Epithelial cell of proximal tubule (primary cell): ENCODE measurements around the gene COL5A2. TPM values are rescaled to one million over a fixed set of nuclear protein-coding genes. Genes with fewer than 3 reads are reported as not detected.

ENCODE experiments used
- DNase-seq: peaks from one replicate; pipeline ENCODE4 v3.0.0-alpha.2; 2011; ENCODE audit warnings: low read depth
- H3K4me3 ChIP-seq: 2 replicates; pipeline ENCODE4 v1.5.1; 2011; ENCODE audit warnings: low read depth, mild to moderate bottlenecking, low read length
- total RNA-seq: library from RNA; depleted of rRNA; stranded (reverse); fragments of >200 nt; gene quantifications from 2 replicates; pipeline ENCODE4 v1.2.3, GENCODE V29; 2015
- TF ChIP-seq, protein P1 (sequence below): conservative IDR thresholded peaks from 2 replicates; pipeline ENCODE4 v1.5.1; 2012; ENCODE audit warnings: low read depth, mild to moderate bottlenecking, low read length

COL5A2 gene
- total RNA-seq, 1 donor from 2014 or later, result 32.7 TPM

DNA sequence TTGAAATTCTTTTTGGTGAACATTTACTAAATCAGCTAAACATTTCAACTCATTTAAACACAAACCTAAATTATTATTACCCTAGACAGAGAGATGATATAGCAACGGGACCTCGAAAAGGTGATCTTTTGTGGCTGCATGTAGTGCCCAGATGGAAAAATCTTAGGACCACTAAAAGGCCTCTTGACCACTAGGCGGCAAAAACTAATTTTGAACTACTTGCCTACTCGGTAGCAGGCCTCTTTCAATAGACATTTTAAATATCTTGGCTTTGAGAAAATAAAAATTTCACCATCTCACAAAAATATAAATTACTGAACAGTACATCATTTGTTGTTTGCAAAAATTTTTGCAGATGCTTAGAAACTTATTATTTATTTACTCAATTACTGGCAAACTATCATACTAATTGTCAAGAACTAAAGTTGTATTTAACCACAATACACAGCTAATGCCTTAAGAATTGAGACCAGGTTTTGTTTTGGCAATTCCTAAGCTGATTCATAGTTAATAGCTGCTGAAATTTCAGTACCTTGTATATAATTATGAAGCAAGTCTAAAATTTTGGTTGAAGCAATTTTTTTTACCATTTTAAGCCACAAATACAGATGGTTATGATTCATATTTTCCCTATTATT is 196.0 kb downstream of the COL5A2 start:
- H3K4me3 ChIP-seq, result no peak overlapping the region
- TF ChIP-seq, protein P1, sequence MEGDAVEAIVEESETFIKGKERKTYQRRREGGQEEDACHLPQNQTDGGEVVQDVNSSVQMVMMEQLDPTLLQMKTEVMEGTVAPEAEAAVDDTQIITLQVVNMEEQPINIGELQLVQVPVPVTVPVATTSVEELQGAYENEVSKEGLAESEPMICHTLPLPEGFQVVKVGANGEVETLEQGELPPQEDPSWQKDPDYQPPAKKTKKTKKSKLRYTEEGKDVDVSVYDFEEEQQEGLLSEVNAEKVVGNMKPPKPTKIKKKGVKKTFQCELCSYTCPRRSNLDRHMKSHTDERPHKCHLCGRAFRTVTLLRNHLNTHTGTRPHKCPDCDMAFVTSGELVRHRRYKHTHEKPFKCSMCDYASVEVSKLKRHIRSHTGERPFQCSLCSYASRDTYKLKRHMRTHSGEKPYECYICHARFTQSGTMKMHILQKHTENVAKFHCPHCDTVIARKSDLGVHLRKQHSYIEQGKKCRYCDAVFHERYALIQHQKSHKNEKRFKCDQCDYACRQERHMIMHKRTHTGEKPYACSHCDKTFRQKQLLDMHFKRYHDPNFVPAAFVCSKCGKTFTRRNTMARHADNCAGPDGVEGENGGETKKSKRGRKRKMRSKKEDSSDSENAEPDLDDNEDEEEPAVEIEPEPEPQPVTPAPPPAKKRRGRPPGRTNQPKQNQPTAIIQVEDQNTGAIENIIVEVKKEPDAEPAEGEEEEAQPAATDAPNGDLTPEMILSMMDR, result peak; percentile 38
- DNase-seq, result no peak

Other genes starting within 250 kb of the COL5A2 start
- 1.1 and 12.5 TPM in 2 replicates for gene COL3A1, start 205.4 kb downstream of the COL5A2 start, total RNA-seq